K562 (cell line): ENCODE results near the gene TYMP. TPM values are rescaled to one million over a fixed set of nuclear protein-coding genes. Genes with fewer than 3 reads are reported as not detected.

Experiments used
- FOXO4 ChIP-seq: fragments of 450-650 bp; formaldehyde crosslinking; IDR thresholded peaks from 2 replicates; pipeline ENCODE4 v1.4.0; 2020; ENCODE audit warnings: mild to moderate bottlenecking, moderate library complexity
- NFE2 ChIP-seq: IDR thresholded peaks from 2 replicates; pipeline ENCODE4 v1.6.1; 2014; ENCODE audit warnings: antibody characterized with exemption, low read depth
- PCBP2 ChIP-seq: fragments of 200-400 bp; formaldehyde crosslinking; IDR thresholded peaks from 2 replicates; pipeline ENCODE4 v1.6.1; 2018; ENCODE audit warnings: low read length, low read depth, mild to moderate bottlenecking, moderate library complexity; ENCODE audit not compliant: poor library complexity, severe bottlenecking
- SNRNP70 ChIP-seq: fragments of 200-400 bp; formaldehyde crosslinking; optimal IDR thresholded peaks from 2 replicates; pipeline ENCODE3; 2017; ENCODE audit warnings: low read depth, low read length
- ZNF280B ChIP-seq: fragments of 250-450 bp; sonication (Bioruptor Pico); IDR thresholded peaks from 2 replicates; pipeline ENCODE4 v1.5.1; 2021; ENCODE audit warnings: mild to moderate bottlenecking
- ZNF398 ChIP-seq: fragments of 250-450 bp; sonication (Bioruptor Pico); IDR thresholded peaks from 2 replicates; pipeline ENCODE4 v1.8.0; 2021; ENCODE audit warnings: moderate library complexity, mild to moderate bottlenecking, inconsistent platforms
- ZNF507 ChIP-seq: conservative IDR thresholded peaks from 2 replicates; pipeline ENCODE4 v1.6.1; 2017; ENCODE audit warnings: missing genetic modification characterization, missing compliant biosample characterization
- ZNF696 ChIP-seq: fragments of 250-450 bp; sonication (Bioruptor Pico); conservative IDR thresholded peaks from 2 replicates; pipeline ENCODE4 v1.4.0; 2020; ENCODE audit warnings: mild to moderate bottlenecking, moderate library complexity
- polyA plus RNA-seq, 8 experiments: library from polyadenylated mRNA; depleted of rRNA in 4 of 8; stranded (reverse) in 5 of 8; unstranded in 3 of 8; fragments of >200 nt; fragmentation: Nextera tagmentation in 2 of 8; fragmentation: Illumina TruSeq in 1 of 8; extraction: Ambion mirVana in 2 of 8; extraction: Trizol in 1 of 8; gene quantifications; 2 replicates each; pipeline versions ENCODE4 v1.2.1 to v1.2.3, GENCODE V29; 2011 to 2014; ENCODE audit warnings: inconsistent platforms in 1 of 8, missing spikeins in 1 of 8
- total RNA-seq, 7 experiments: library from RNA; depleted of rRNA in 6 of 7; stranded (reverse); fragments of >200 nt in 6 of 7; fragmentation: Illumina TruSeq in 2 of 7; extraction: Trizol in 2 of 7; gene quantifications; 2 replicates each; pipeline versions ENCODE4 v1.2.1 to v1.2.3, GENCODE V29; 2011 to 2021; ENCODE audit warnings: low replicate concordance in 1 of 7
- TF ChIP-seq, protein P1 (sequence below): fragments of 450-650 bp; IDR thresholded peaks from 2 replicates; pipeline ENCODE4 v1.6.1; 2016; ENCODE audit warnings: low read depth

The TYMP gene
- total and polyA plus RNA-seq, 9 of the 15 experiments (the other 6 are each of a cell fraction or from before 2014, with no cell fraction given), result 0.03 to 4.0 (median 2.4) TPM; not detected in 4

GRCh38 chr22:50489363-50490243, 40.2 kb downstream of the TYMP start (continued):
- TF ChIP-seq FOXO4 (CRISPR knock-in tag) (no peak), ZNF280B (CRISPR knock-in tag) (no peak), NFE2 (no peak), PCBP2 (no peak), ZNF507 (tag) (no peak), ZNF696 (CRISPR knock-in tag) (no peak), SNRNP70 (no peak), ZNF398 (CRISPR knock-in tag) (no peak)
- TF ChIP-seq, protein P1, sequence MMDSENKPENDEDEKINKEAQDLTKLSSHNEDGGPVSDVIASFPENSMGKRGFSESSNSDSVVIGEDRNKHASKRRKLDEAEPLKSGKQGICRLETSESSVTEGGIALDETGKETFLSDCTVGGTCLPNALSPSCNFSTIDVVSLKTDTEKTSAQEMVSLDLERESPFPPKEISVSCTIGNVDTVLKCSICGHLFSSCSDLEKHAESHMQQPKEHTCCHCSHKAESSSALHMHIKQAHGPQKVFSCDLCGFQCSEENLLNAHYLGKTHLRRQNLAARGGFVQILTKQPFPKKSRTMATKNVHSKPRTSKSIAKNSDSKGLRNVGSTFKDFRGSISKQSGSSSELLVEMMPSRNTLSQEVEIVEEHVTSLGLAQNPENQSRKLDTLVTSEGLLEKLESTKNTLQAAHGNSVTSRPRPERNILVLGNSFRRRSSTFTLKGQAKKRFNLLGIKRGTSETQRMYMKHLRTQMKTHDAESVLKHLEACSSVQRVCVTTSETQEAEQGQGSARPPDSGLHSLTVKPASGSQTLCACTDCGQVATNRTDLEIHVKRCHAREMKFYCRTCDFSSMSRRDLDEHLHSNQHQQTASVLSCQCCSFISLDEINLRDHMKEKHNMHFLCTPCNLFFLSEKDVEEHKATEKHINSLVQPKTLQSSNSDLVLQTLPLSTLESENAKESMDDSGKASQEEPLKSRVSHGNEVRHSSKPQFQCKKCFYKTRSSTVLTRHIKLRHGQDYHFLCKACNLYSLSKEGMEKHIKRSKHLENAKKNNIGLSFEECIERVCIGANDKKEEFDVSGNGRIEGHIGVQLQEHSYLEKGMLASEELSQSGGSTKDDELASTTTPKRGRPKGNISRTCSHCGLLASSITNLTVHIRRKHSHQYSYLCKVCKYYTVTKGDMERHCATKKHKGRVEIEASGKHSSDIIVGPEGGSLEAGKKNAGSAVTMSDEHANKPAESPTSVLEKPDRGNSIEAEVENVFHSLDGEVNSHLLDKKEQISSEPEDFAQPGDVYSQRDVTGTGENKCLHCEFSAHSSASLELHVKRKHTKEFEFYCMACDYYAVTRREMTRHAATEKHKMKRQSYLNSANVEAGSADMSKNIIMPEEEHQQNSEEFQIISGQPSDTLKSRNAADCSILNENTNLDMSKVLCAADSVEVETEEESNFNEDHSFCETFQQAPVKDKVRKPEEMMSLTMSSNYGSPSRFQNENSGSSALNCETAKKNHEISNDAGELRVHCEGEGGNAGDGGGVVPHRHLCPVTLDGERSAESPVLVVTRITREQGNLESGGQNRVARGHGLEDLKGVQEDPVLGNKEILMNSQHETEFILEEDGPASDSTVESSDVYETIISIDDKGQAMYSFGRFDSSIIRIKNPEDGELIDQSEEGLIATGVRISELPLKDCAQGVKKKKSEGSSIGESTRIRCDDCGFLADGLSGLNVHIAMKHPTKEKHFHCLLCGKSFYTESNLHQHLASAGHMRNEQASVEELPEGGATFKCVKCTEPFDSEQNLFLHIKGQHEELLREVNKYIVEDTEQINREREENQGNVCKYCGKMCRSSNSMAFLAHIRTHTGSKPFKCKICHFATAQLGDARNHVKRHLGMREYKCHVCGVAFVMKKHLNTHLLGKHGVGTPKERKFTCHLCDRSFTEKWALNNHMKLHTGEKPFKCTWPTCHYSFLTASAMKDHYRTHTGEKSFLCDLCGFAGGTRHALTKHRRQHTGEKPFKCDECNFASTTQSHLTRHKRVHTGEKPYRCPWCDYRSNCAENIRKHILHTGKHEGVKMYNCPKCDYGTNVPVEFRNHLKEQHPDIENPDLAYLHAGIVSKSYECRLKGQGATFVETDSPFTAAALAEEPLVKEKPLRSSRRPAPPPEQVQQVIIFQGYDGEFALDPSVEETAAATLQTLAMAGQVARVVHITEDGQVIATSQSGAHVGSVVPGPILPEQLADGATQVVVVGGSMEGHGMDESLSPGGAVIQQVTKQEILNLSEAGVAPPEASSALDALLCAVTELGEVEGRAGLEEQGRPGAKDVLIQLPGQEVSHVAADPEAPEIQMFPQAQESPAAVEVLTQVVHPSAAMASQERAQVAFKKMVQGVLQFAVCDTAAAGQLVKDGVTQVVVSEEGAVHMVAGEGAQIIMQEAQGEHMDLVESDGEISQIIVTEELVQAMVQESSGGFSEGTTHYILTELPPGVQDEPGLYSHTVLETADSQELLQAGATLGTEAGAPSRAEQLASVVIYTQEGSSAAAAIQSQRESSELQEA, result no peak
